Measurements from ENCODE around the gene TNFRSF13B. TPM values are rescaled to one million over a fixed set of nuclear protein-coding genes. Genes with fewer than 3 reads are reported as not detected.
"Not testable (repeated sequence)": the region's sequence is repeated elsewhere in the genome, so short reads cannot be mapped to it uniquely, and the experiment has no call there.

The TNFRSF13B gene
- polyA plus RNA-seq, 4 donors, result 0.13 to 3.0 (median 2.0) TPM; not detected in 1

DNA sequence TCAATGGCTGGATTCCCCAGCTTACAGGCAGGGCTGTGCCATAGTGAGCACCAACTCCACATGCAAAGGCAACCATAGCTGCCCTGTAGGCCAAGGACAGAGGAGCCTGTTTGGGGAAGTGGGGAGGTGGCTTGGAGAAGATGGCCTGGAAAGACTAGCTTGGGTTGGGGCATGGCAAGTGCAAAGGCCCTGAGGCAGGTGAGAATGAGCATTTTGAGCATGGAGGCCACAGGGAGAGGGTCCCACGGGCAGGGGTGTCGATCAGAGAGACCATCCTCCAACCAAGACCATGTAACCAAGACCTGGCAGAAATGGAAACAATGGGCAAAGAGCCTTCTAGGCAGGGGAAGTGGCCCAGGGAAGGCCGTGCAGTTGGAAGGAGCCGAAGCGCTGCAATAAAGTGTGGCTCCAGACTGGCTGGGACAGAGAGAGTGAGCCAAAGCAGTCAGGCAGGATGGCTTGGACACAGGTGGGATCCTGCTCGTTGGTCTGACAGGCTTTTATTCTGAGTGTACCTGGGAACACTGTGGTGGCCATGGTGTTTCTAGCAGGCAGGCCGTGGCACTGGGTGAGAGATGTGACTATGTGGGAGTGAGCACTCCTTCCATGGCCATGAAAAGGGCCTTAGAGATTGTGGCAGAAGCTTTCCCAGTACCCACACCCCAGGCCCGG lies 45.6 kb upstream of the TNFRSF13B start:
- Histone ChIP-seq H3K27me3 (ENCODE audit: control insufficient read depth in 3 of 3, insufficient read depth in 3 of 3, low read length in 3 of 3) (no peaks in the 10 kb centered on the region), H3K27ac (ENCODE audit: low read depth in 1 of 3, low read length in 2 of 3) (no peak overlapping the region), H3K4me1 (ENCODE audit: control insufficient read depth in 3 of 3, insufficient read depth in 2 of 3, low read depth in 1 of 3, low read length in 2 of 3) (peaks cover 5 to 41% (median 7%) of the 10 kb centered on the region in 3 donors), H3K4me3 (ENCODE audit: low read depth in 1 of 3, low read length in 3 of 3) (no peak overlapping the region), H3K36me3 (ENCODE audit: control insufficient read depth in 3 of 3, insufficient read depth in 2 of 3, low read depth in 1 of 3, low read length in 3 of 3) (peaks cover 0 to 11% (median 0%) of the 10 kb centered on the region in 3 donors), H3K9me3 (ENCODE audit: control insufficient read depth in 2 of 2, insufficient read depth in 1 of 2, low read depth in 1 of 2, low read length in 1 of 2) (peaks cover 0 to 4% of the 10 kb centered on the region in 2 donors)
- FAIRE-seq (no peak), DNase-seq (no peak)
- WGBS, 3 donors, result 91 to 96% (median 91%) methylated on average over 8 of the region's 8 CpGs

DNA sequence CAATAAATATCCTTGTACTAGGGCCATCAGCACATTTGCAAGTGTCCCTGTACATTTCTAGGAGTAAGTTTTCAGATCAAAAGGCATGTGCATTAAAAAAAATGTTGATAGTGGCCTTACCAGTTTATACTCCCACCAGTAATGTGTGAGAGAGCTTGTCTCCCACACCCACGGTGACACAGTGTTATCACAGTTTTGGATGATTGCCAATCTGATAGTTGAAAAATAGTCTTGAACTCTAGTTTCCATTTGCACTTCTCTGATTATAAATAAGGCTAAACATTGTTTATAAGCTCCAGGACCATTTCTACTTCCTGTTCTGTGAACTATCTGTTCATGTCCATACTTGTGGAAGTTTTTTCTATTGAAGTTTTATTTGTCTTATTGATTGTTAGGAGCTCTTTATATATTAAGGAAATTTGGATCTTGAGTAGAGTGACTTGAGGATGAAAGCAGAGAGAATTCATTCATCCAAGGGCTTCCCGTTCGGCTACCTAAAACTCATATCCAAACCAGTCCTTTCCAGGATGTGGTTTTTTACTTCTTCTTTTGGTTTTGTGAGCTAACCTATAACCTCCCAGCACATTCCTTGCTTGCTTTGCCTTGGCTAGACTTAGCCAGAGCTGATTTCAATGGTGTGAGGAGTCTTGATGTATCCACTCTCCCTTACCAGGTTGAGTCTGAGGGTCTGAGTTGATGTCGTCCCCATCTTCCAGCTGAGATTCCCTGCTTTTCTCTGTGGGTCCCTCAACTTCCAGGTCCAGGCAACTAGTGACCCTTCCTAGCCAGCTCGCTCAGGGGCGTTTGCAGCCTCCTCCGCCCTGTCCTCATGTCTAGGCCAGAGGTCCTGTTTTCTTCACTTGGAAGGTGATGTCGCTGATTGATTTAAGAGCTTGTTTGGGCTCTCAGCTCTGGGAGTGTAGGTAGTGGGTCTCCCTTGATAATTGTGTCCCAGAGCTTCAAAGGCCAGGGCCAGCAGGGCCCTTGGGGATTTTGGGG lies 44.6 kb upstream of the TNFRSF13B start:
- H3K27me3 ChIP-seq (ENCODE audit: control insufficient read depth in 3 of 3, insufficient read depth in 3 of 3, low read length in 3 of 3); H3K36me3 ChIP-seq (ENCODE audit: control insufficient read depth in 3 of 3, insufficient read depth in 2 of 3, low read depth in 1 of 3, low read length in 3 of 3); FAIRE-seq; H3K9me3 ChIP-seq (ENCODE audit: control insufficient read depth in 2 of 2, insufficient read depth in 1 of 2, low read depth in 1 of 2, low read length in 1 of 2); H3K4me3 ChIP-seq (ENCODE audit: low read depth in 1 of 3, low read length in 3 of 3): not testable (repeated sequence)
- peak; percentile 36 to 60 for DNase-seq
- H3K4me1 ChIP-seq (ENCODE audit: control insufficient read depth in 3 of 3, insufficient read depth in 2 of 3, low read depth in 1 of 3, low read length in 2 of 3), result peaks cover 5 to 31% (median 5%) of the 10 kb centered on the region in 3 donors
- H3K27ac ChIP-seq (ENCODE audit: low read depth in 1 of 3, low read length in 2 of 3), result peak overlapping the region in 1 of 3 donors; percentile 21
- 76 to 85% (median 79%) methylated on average over 8 of the region's 8 CpGs for WGBS, 3 donors

DNA sequence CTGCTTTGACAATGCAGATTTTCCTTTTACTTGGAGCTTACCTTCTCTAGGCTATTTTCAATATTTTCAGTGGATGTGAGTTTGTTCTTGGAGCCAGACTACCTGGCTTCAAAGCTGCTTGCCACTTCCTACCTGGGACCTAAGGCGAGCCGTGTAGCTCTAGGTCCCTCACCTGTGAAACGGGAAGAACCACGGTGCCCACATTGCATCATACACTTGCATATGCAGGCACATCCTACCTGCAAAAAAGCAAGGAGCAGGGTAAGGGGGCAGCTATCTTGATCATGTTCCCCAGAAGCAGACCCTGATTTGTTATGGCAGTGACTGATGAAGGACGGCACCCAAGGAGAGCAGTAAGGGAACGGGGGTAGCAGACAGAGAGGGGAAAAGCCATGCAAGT lies 43.3 kb upstream of the TNFRSF13B start:
- H3K9me3 ChIP-seq (ENCODE audit: control insufficient read depth in 2 of 2, insufficient read depth in 1 of 2, low read depth in 1 of 2, low read length in 1 of 2), result peaks cover 0 to 4% of the 10 kb centered on the region in 2 donors
- H3K4me1 ChIP-seq (ENCODE audit: control insufficient read depth in 3 of 3, insufficient read depth in 2 of 3, low read depth in 1 of 3, low read length in 2 of 3), result peaks cover 0 to 22% (median 3%) of the 10 kb centered on the region in 3 donors
- no peak for DNase-seq
- peaks cover 0 to 6% (median 0%) of the 10 kb centered on the region in 3 donors for H3K36me3 ChIP-seq (ENCODE audit: control insufficient read depth in 3 of 3, insufficient read depth in 2 of 3, low read depth in 1 of 3, low read length in 3 of 3)
- H3K27ac ChIP-seq (ENCODE audit: low read depth in 1 of 3, low read length in 2 of 3), result no peak overlapping the region
- no peaks in the 10 kb centered on the region for H3K27me3 ChIP-seq (ENCODE audit: control insufficient read depth in 3 of 3, insufficient read depth in 3 of 3, low read length in 3 of 3)
- 89 to 91% (median 90%) methylated on average over 6 of the region's 6 CpGs for WGBS, 3 donors
- FAIRE-seq, result no peak
- H3K4me3 ChIP-seq (ENCODE audit: low read depth in 1 of 3, low read length in 3 of 3), result no peak overlapping the region

DNA sequence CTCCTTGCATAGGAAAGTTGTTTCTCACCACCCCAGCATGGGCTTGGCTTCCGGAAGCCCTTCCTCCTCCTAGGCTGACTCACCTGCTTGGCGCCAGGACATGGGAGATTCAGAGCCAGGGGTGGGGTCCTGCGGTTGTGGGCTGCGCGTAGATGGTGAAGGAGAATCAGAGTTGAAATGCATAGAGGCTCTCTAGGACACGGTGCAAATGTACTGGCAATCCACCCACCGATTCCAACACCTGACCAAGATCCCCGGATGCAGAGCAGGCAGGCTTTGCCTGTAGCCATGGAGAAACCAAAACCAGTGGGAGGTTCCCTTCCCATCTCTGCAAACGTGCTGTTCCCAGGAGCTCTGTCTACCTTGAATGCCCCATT lies 42.8 kb upstream of the TNFRSF13B start:
- not testable (repeated sequence) for H3K27ac ChIP-seq (ENCODE audit: low read depth in 1 of 3, low read length in 2 of 3); H3K27me3 ChIP-seq (ENCODE audit: control insufficient read depth in 3 of 3, insufficient read depth in 3 of 3, low read length in 3 of 3); FAIRE-seq; H3K4me3 ChIP-seq (ENCODE audit: low read depth in 1 of 3, low read length in 3 of 3); H3K9me3 ChIP-seq (ENCODE audit: control insufficient read depth in 2 of 2, insufficient read depth in 1 of 2, low read depth in 1 of 2, low read length in 1 of 2); H3K36me3 ChIP-seq (ENCODE audit: control insufficient read depth in 3 of 3, insufficient read depth in 2 of 3, low read depth in 1 of 3, low read length in 3 of 3)
- DNase-seq, result peak in 1 of 2 donors; percentile 31
- H3K4me1 ChIP-seq (ENCODE audit: control insufficient read depth in 3 of 3, insufficient read depth in 2 of 3, low read depth in 1 of 3, low read length in 2 of 3), result peaks cover 0 to 17% (median 3%) of the 10 kb centered on the region in 3 donors
- 46 to 76% (median 68%) methylated on average over 8 to 9 of the region's 9 CpGs for WGBS, 3 donors

DNA sequence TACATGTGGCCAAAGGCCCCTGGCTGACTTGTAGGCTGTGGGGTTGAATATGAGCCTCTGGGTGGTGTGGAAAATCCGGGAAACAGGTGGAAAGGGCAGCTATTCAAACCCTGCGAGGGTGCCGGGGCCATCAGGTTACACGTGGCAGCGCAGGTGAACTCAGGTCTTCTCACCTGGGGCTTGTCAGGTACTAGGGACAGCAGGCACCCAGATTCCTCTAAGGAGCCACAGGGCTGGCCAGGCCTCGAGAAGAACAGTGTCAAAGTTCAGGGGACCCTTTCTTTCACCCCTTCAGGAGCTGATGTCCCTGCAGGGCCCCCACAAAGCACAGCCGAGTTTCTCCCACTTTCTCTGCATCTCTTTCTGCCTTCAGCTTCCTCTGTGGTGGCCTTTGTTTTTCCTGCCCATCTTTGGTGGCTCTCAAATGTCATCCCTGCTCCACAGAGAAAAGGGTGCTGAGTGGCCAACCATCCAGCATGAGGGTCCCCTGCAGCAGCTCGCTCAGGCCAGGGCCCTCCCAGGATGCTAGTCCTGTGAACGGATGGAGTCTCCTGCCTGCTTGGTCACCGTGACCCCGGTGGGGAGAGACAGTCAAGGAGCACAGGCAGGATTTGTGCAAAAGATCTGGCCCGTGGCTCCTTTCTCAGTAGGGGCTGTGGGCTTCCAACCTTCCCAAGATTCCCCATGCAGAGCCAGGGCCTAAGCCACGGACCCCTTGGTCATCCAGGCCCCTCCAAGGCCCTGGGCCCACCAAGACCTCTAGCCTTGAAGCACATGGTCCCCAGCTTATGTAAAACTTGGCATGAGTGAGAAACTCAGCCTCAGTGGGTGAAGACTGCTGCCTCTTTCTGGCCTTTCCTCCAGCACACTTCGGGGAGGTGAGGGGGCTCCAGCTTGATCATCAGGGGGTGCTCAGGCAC lies 42.2 kb upstream of the TNFRSF13B start:
- FAIRE-seq; H3K27me3 ChIP-seq (ENCODE audit: control insufficient read depth in 3 of 3, insufficient read depth in 3 of 3, low read length in 3 of 3); DNase-seq; H3K27ac ChIP-seq (ENCODE audit: low read depth in 1 of 3, low read length in 2 of 3); H3K4me3 ChIP-seq (ENCODE audit: low read depth in 1 of 3, low read length in 3 of 3); H3K9me3 ChIP-seq (ENCODE audit: control insufficient read depth in 2 of 2, insufficient read depth in 1 of 2, low read depth in 1 of 2, low read length in 1 of 2); H3K36me3 ChIP-seq (ENCODE audit: control insufficient read depth in 3 of 3, insufficient read depth in 2 of 3, low read depth in 1 of 3, low read length in 3 of 3): not testable (repeated sequence)
- peaks cover 0 to 10% (median 3%) of the 10 kb centered on the region in 3 donors for H3K4me1 ChIP-seq (ENCODE audit: control insufficient read depth in 3 of 3, insufficient read depth in 2 of 3, low read depth in 1 of 3, low read length in 2 of 3)
- WGBS, 3 donors, result 78 to 85% (median 81%) methylated on average over 13 to 14 of the region's 14 CpGs

DNA sequence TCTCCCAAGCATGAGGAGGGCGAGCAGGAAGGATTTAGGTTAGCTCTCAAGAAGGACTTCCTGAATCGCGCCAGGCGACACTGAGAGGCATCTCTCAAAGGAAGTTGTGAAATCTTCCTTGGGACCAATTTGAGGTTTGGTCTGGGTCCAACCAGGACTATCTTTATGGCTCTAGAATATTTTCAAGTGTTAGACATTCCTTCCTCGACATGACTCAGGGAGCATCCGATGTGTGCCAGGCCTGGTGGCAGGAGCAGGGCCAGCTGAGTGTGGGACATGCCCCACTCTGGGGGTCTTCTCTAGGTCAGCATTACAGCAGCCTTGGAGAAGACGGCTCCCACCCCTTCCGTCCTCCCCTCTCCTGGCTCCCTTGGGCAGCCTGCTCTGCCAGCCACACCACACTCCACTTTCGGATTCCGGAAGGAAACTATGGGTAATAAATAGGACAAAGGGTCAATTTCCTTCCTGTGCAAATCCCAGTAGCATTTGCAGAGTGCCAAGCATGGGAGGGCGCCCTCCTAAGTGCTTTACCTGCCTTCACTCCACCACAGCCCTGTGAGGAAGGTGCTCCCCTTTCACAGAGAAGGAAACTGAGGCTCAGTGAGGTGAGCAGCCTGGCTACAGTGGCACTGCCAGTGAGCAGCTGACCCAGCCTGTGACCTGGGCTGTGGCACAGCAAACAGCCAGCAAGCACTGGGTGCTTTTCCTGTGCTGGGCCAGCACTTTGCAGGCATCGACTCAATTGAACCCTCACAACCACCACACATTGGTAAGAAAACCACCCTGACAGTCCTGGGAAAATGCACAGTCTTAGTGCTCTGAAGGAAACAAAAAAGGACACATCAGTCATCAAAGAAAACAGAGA lies 39.4 kb upstream of the TNFRSF13B start:
- not testable (repeated sequence) for H3K4me3 ChIP-seq (ENCODE audit: low read depth in 1 of 3, low read length in 3 of 3); H3K27me3 ChIP-seq (ENCODE audit: control insufficient read depth in 3 of 3, insufficient read depth in 3 of 3, low read length in 3 of 3); H3K36me3 ChIP-seq (ENCODE audit: control insufficient read depth in 3 of 3, insufficient read depth in 2 of 3, low read depth in 1 of 3, low read length in 3 of 3); H3K4me1 ChIP-seq (ENCODE audit: control insufficient read depth in 3 of 3, insufficient read depth in 2 of 3, low read depth in 1 of 3, low read length in 2 of 3); H3K9me3 ChIP-seq (ENCODE audit: control insufficient read depth in 2 of 2, insufficient read depth in 1 of 2, low read depth in 1 of 2, low read length in 1 of 2); FAIRE-seq
- 4 to 32% (median 18%) methylated on average over 2 to 6 of the region's 12 CpGs for WGBS, 3 donors
- peak overlapping the region; percentile 68 to 80 (median 70) for H3K27ac ChIP-seq (ENCODE audit: low read depth in 1 of 3, low read length in 2 of 3)
- DNase-seq, result peak; percentile 80 to 84

DNA sequence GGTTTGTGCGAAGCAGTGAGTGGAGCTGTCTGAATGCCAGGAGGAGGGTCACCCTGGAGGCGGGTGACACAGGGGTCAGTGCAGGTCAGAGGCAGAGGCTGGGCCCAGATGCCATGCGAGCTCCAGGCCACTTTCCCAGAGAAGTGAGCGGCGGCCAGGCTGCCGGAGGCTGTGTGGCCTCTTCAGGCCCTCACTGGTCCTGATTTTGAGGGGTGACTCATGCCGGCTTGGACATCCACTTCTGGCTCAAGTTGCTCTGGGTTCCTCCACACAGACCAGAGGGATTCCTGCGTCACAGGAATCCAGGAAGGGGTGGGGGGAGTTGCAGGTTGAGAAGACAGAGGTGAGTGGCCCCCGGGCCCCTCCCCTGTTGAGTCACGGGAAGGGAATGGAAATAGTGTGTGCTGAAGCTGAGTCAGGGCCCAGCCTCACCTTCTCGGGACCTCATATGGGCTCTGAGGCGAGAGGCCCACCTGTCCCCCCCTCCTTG lies 38.7 kb upstream of the TNFRSF13B start:
- H3K4me1 ChIP-seq (ENCODE audit: control insufficient read depth in 3 of 3, insufficient read depth in 2 of 3, low read depth in 1 of 3, low read length in 2 of 3); FAIRE-seq; H3K36me3 ChIP-seq (ENCODE audit: control insufficient read depth in 3 of 3, insufficient read depth in 2 of 3, low read depth in 1 of 3, low read length in 3 of 3); H3K27me3 ChIP-seq (ENCODE audit: control insufficient read depth in 3 of 3, insufficient read depth in 3 of 3, low read length in 3 of 3); H3K9me3 ChIP-seq (ENCODE audit: control insufficient read depth in 2 of 2, insufficient read depth in 1 of 2, low read depth in 1 of 2, low read length in 1 of 2); H3K4me3 ChIP-seq (ENCODE audit: low read depth in 1 of 3, low read length in 3 of 3); DNase-seq: not testable (repeated sequence)
- 2 to 32% (median 26%) methylated on average over 4 to 5 of the region's 12 CpGs for WGBS, 3 donors
- peak overlapping the region in 2 of 3 donors; percentile 68 to 80 for H3K27ac ChIP-seq (ENCODE audit: low read depth in 1 of 3, low read length in 2 of 3)
